ENCODE measurements around the gene LGALS9B. TPM values are rescaled to one million over a fixed set of nuclear protein-coding genes. Genes with fewer than 3 reads are reported as not detected.
"Not testable (repeated sequence)": the region's sequence is repeated elsewhere in the genome, so short reads cannot be mapped to it uniquely, and the experiment has no call there.

The LGALS9B gene
- total RNA-seq: not detected

- H3K4me1 Mint-ChIP-seq (ENCODE audit: low read depth); DNase-seq; CTCF ChIA-PET; POLR2A ChIA-PET; H3K27ac Mint-ChIP-seq; H3K27me3 Mint-ChIP-seq; intact Hi-C loops (cut with micrococcal nuclease); H3K4me3 Mint-ChIP-seq; H3K36me3 Mint-ChIP-seq; H3K9me3 Mint-ChIP-seq: not testable (repeated sequence)
Observed at GRCh38 chr17:20467447-20467846, at the start of gene LGALS9B. Gene LGALS9B (minus strand): TSS chr17:20467539. CDS start chr17:20467470, 69 bp downstream.

GRCh38 chr17:20516986-20517385, 49.6 kb upstream of the LGALS9B start:
- intact Hi-C loops (cut with micrococcal nuclease); CTCF ChIA-PET; H3K4me3 Mint-ChIP-seq; POLR2A ChIA-PET; H3K9me3 Mint-ChIP-seq; H3K4me1 Mint-ChIP-seq (ENCODE audit: low read depth); H3K27ac Mint-ChIP-seq; DNase-seq; H3K27me3 Mint-ChIP-seq; H3K36me3 Mint-ChIP-seq: not testable (repeated sequence)

GRCh38 chr17:20515099-20515498, 47.8 kb upstream of the LGALS9B start:
- CTCF ChIA-PET; intact Hi-C loops (cut with micrococcal nuclease); POLR2A ChIA-PET; H3K4me3 Mint-ChIP-seq; H3K4me1 Mint-ChIP-seq (ENCODE audit: low read depth); H3K36me3 Mint-ChIP-seq; H3K27ac Mint-ChIP-seq; H3K9me3 Mint-ChIP-seq; DNase-seq; H3K27me3 Mint-ChIP-seq: not testable (repeated sequence)

GRCh38 chr17:20513539-20513938, 46.2 kb upstream of the LGALS9B start:
- CTCF ChIA-PET; H3K36me3 Mint-ChIP-seq; H3K27me3 Mint-ChIP-seq; DNase-seq; H3K4me3 Mint-ChIP-seq; H3K27ac Mint-ChIP-seq; H3K9me3 Mint-ChIP-seq; H3K4me1 Mint-ChIP-seq (ENCODE audit: low read depth); intact Hi-C loops (cut with micrococcal nuclease); POLR2A ChIA-PET: not testable (repeated sequence)

DNA sequence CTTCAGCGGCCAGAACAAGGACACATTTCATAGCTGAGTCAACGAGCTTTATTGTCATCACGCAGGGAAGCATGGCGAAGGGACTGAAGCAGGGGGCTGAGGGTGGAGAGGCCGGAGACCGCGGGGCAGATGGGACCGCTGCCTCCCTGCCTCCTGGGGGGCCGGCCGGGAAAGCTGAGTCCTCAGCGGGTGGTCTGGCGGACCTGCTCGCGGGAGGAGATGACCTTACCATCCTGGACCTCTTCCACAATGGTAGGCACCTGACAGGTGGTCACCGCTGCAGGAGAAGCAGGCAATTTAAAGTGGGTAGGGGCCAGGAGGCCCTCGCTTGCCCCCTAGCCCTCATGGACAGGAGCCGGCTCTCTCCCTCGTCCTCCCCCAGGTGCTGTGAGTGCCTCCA, 45.0 kb upstream of the LGALS9B start:
- H3K27me3 Mint-ChIP-seq; DNase-seq; intact Hi-C loops (cut with micrococcal nuclease); POLR2A ChIA-PET; H3K27ac Mint-ChIP-seq; H3K4me3 Mint-ChIP-seq; H3K4me1 Mint-ChIP-seq (ENCODE audit: low read depth); H3K9me3 Mint-ChIP-seq; H3K36me3 Mint-ChIP-seq; CTCF ChIA-PET: not testable (repeated sequence)

GRCh38 chr17:20511778-20512177, 44.4 kb upstream of the LGALS9B start:
- H3K27ac Mint-ChIP-seq; intact Hi-C loops (cut with micrococcal nuclease); POLR2A ChIA-PET; CTCF ChIA-PET; H3K9me3 Mint-ChIP-seq; H3K4me3 Mint-ChIP-seq; H3K4me1 Mint-ChIP-seq (ENCODE audit: low read depth); DNase-seq; H3K36me3 Mint-ChIP-seq; H3K27me3 Mint-ChIP-seq: not testable (repeated sequence)

DNA sequence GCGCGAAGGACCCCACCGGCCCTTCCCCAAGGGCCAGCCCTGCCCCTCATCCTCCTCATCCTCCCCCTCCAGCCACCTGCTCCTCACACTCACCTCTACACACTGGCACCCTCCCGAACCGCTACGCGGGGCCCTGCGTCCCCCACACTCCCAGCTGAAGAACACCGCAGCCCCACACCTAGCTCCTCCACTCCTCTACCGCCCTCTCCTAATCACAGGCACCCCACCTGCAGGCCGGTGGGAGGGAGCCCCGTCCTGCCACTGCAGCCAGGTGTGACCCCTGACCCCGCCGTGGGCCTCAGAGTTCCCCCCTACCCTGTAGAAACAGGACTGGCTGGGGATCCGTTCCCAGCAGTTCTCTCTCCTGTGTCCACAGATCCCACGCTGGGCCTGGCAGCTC, 38.0 kb upstream of the LGALS9B start:
- POLR2A ChIA-PET; H3K4me3 Mint-ChIP-seq; H3K9me3 Mint-ChIP-seq; H3K27ac Mint-ChIP-seq; H3K36me3 Mint-ChIP-seq; H3K27me3 Mint-ChIP-seq; CTCF ChIA-PET; DNase-seq; H3K4me1 Mint-ChIP-seq (ENCODE audit: low read depth); intact Hi-C loops (cut with micrococcal nuclease): not testable (repeated sequence)

DNA sequence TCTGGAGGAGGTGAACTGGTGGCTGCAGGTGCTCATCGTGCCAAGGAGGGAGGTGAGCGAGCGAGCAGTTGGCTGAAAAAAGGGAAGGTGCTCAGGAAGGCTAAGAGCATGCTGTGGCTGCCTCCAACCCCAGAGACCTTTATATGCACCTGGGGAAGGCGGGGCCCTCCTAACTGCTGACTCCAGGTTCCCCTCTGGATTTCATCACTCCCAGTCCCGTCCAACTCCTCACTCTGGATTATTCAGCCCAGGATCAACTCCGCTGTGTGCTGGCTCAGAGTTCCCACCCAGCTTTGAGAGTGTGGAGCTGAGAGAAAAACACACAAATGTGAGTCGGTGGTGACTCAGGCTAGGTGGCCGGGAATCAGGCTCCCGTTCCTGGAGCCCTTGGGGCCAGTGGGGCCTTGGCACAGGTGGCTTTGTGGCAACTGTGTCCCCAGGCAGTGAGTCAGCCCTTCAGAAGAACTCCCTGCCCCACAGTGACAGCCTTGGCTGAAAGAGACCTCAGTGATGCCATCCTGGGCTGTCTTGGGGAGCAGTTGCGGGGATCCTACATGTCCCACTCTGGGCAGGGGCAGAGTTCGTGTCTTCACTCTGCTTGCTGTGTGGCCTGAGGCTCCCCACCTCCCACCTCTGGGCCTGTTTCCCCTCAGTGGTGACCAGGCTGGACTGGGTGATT, 37.2 kb upstream of the LGALS9B start:
- DNase-seq; POLR2A ChIA-PET; H3K36me3 Mint-ChIP-seq; intact Hi-C loops (cut with micrococcal nuclease); H3K4me3 Mint-ChIP-seq; CTCF ChIA-PET; H3K9me3 Mint-ChIP-seq; H3K4me1 Mint-ChIP-seq (ENCODE audit: low read depth); H3K27me3 Mint-ChIP-seq; H3K27ac Mint-ChIP-seq: not testable (repeated sequence)

DNA sequence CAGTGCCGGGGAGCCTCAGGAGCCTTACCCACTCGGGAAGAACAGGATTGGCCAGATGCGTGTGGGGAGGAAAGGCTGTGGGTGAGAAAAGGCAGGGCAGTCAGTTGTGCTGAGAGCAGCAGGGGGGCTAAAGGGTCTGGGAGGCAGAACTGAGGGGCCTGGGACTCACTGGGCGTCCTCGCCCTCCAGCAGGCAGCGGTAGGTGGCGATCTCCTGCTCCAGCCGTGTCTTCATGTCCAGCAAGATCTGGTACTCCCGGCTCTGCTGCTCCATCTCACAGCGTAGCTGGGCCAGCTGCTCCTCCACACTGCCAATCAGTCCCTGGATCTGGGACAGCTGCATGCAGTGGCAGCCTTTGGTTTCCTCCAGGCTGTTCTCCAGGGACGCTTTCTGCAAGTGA, 34.6 kb upstream of the LGALS9B start:
- H3K4me1 Mint-ChIP-seq (ENCODE audit: low read depth); DNase-seq; H3K27me3 Mint-ChIP-seq; POLR2A ChIA-PET; CTCF ChIA-PET; H3K4me3 Mint-ChIP-seq; intact Hi-C loops (cut with micrococcal nuclease); H3K9me3 Mint-ChIP-seq; H3K27ac Mint-ChIP-seq; H3K36me3 Mint-ChIP-seq: not testable (repeated sequence)

- H3K9me3 Mint-ChIP-seq; H3K36me3 Mint-ChIP-seq; DNase-seq; intact Hi-C loops (cut with micrococcal nuclease); H3K4me3 Mint-ChIP-seq; H3K4me1 Mint-ChIP-seq (ENCODE audit: low read depth); H3K27ac Mint-ChIP-seq; POLR2A ChIA-PET; CTCF ChIA-PET; H3K27me3 Mint-ChIP-seq: not testable (repeated sequence)
Observed at GRCh38 chr17:20500346-20500745, 33.0 kb upstream of the LGALS9B start.

DNA sequence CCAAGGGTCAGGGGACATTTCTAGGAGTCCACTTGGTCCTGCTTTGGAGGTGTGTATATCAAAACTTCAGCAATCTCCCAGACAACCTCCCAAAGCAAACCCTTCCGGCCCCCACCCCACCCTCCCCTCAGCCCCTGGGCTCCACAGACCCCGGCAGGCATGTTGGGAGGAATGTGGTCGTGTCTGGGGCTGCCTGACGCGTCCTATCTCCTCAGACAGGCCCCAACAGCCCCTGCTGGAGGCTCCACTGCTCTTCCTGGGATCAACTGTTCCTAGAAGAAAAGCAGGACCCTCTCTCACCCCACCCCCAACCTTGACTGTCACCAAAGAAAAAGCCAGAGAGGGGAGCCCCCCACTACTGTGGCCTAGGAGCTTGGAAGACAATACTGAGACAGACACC, 28.1 kb upstream of the LGALS9B start:
- intact Hi-C loops (cut with micrococcal nuclease); H3K36me3 Mint-ChIP-seq; H3K4me1 Mint-ChIP-seq (ENCODE audit: low read depth); H3K9me3 Mint-ChIP-seq; POLR2A ChIA-PET; H3K4me3 Mint-ChIP-seq; CTCF ChIA-PET; H3K27ac Mint-ChIP-seq; H3K27me3 Mint-ChIP-seq; DNase-seq: not testable (repeated sequence)

DNA sequence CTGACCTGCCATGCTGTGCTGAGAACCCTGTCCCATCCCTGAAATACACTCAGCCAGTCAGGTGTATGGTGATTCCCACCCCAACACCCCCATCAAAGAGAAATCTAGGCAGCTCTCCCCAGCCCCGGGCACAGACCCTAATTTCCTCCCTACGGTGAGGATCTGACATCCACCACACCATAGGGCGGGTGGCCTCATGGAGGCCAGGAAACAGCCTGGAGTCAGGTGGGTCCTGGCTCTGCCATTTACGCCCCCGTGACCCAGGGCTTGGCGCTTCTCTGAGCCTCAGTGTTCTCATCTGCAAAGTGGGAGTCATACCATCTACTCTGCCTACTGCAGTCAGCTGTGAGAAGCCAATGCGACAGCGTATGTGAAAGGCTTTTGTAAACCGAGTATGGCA, 27.4 kb upstream of the LGALS9B start:
- H3K4me3 Mint-ChIP-seq; H3K36me3 Mint-ChIP-seq; CTCF ChIA-PET; H3K9me3 Mint-ChIP-seq; H3K4me1 Mint-ChIP-seq (ENCODE audit: low read depth); DNase-seq; H3K27ac Mint-ChIP-seq; POLR2A ChIA-PET; H3K27me3 Mint-ChIP-seq; intact Hi-C loops (cut with micrococcal nuclease): not testable (repeated sequence)

DNA sequence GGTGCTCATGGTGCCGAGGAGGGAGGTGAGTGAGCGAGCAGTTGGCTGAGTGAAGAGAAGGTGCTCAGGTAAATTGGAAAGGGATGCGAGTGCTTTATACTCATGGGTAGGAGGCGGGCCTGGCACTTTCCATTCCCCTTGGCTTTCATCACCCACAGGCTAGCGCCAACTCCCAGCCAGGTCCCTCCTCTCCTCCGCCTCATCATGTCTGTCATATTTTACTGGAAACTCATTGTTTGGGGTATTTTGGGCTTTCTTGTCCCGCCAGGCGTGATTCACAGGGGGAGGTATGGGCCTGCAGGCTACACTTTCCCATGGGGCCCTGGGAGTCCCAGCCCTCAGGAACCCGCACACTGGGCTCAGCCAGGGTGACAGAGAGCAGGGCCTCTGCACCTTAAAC, 26.8 kb upstream of the LGALS9B start:
- H3K4me1 Mint-ChIP-seq (ENCODE audit: low read depth); intact Hi-C loops (cut with micrococcal nuclease); H3K27me3 Mint-ChIP-seq; CTCF ChIA-PET; H3K9me3 Mint-ChIP-seq; H3K4me3 Mint-ChIP-seq; DNase-seq; H3K27ac Mint-ChIP-seq; POLR2A ChIA-PET; H3K36me3 Mint-ChIP-seq: not testable (repeated sequence)

DNA sequence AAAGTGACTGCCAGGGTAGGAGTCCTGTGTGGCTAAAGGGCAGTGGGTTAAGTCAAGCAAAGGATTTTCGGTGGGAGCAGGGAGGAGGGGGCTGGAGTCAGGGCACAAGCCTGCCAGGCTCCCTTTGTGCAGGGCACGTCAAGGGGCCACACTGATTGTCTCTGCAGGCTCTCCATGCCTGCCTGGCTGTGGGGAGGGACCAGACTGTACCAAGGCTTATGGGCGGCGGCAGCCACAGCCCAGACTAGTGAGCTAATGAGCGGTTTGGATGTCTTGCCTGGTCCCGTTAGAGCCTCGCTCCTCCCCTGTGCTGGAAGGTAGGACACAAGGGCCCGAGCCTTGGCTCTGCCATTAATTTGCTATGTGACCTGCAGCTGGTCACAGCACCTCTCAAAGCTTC, 25.6 kb upstream of the LGALS9B start:
- H3K36me3 Mint-ChIP-seq; CTCF ChIA-PET; H3K9me3 Mint-ChIP-seq; H3K4me1 Mint-ChIP-seq (ENCODE audit: low read depth); POLR2A ChIA-PET; DNase-seq; H3K4me3 Mint-ChIP-seq; intact Hi-C loops (cut with micrococcal nuclease); H3K27me3 Mint-ChIP-seq; H3K27ac Mint-ChIP-seq: not testable (repeated sequence)
